ENCODE measurements around the gene HOXD4.

HOXD4 gene

DNA sequence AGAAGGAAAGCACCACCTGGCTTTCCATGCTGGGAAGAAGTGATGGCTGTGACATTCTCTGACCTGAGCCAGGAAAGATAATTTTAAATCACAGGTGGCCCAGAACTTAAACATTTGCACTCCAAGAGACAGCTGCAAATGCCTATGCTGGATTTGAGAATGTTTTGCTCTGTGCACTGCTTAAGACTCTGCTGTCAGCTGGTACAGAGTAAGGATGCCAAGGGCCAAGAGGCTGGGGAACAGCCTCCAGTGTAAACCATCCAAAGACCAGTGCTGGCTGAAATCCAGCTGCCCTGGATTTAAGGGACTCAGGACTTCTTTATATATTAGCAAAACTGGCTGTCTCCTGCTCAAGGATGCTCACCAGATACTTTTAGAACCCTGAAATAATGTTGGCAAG is 18.0 kb upstream of the HOXD4 start:
- Mint-ChIP-seq H3K4me3 (peak overlapping the region; percentile 100), H3K27me3 (ENCODE audit: low read depth, poor library complexity) (peaks cover 15% of the 10 kb centered on the region)

GRCh38 chr2:176134035-176134434 is 17.3 kb upstream of the HOXD4 start:
- Mint-ChIP-seq H3K9me3 (no peaks in the 10 kb centered on the region), H3K36me3 (ENCODE audit: low read depth) (peaks cover 29% of the 10 kb centered on the region), H3K27me3 (ENCODE audit: low read depth, poor library complexity) (peaks cover 15% of the 10 kb centered on the region), H3K4me1 (peaks cover 31% of the 10 kb centered on the region), H3K4me3 (peak overlapping the region; percentile 100), H3K27ac (peak overlapping the region; percentile 99)
- DNase-seq, result no peak
- no peak for TF ChIP-seq CTCF (IDR thresholded peaks at IDR 0.05)

More for the DNA sequence above, 18.0 kb upstream of the HOXD4 start:
- peak overlapping the region; percentile 100 for H3K27ac Mint-ChIP-seq
- no peak for DNase-seq
- peaks cover 22% of the 10 kb centered on the region for H3K36me3 Mint-ChIP-seq (ENCODE audit: low read depth)
- TF ChIP-seq CTCF (IDR thresholded peaks at IDR 0.05), result no peak
- H3K9me3 Mint-ChIP-seq, result no peaks in the 10 kb centered on the region
- peaks cover 36% of the 10 kb centered on the region for H3K4me1 Mint-ChIP-seq

DNA sequence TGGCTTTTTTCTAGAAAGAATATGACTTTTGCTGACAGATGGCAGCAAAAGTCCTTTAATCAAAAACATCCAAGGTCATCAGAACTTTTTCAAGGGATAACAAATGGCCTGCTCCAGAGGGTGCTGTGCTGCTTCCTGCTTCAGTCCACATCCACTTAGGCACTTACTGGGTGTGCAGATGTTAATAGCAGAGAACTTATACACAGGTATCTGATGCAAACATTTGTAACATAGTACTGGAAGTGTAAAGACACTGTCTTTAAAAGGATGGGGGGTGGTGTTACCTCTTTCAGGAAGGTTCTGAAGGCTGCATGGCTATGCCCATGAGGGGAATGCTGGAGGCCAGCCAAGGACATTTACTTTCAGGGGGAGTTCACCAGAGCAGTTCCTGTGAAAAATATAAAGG is 16.3 kb upstream of the HOXD4 start:
- TF ChIP-seq CTCF (IDR thresholded peaks at IDR 0.05), result no peak
- Mint-ChIP-seq H3K36me3 (ENCODE audit: low read depth) (peaks cover 39% of the 10 kb centered on the region), H3K9me3 (no peaks in the 10 kb centered on the region), H3K4me1 (peaks cover 34% of the 10 kb centered on the region), H3K4me3 (peak overlapping the region; percentile 100), H3K27me3 (ENCODE audit: low read depth, poor library complexity) (peaks cover 15% of the 10 kb centered on the region), H3K27ac (peak overlapping the region; percentile 99)
- no peak for DNase-seq

GRCh38 chr2:176136374-176137251 is 14.7 kb upstream of the HOXD4 start:
- Mint-ChIP-seq H3K4me1 (peaks cover 43% of the 10 kb centered on the region), H3K36me3 (ENCODE audit: low read depth) (peaks cover 47% of the 10 kb centered on the region), H3K27ac (peak overlapping the region; percentile 100), H3K27me3 (ENCODE audit: low read depth, poor library complexity) (peaks cover 17% of the 10 kb centered on the region), H3K4me3 (peak overlapping the region; percentile 100), H3K9me3 (no peaks in the 10 kb centered on the region)
- no peak for TF ChIP-seq CTCF (IDR thresholded peaks at IDR 0.05)
- peak; percentile 71 for DNase-seq

DNA sequence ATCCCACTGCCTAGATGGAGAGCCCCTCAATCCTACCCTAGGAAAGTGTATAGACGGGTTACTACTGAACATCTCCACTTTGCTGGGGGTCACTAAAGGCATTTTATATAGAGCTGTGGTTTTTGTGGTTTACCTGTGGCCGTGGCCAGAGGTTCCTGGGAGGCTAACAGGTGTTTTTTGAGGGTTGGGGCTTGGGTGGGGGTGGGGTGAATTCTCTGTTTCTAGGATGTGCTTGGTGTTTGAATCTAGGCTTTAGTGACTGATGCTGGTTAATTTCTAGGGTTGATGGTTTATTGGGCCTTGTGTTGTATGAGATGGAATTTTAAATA is 14.1 kb upstream of the HOXD4 start:
- H3K36me3 Mint-ChIP-seq (ENCODE audit: low read depth), result peaks cover 42% of the 10 kb centered on the region
- no peak for DNase-seq
- H3K4me1 Mint-ChIP-seq, result peaks cover 49% of the 10 kb centered on the region
- no peak for TF ChIP-seq CTCF (IDR thresholded peaks at IDR 0.05)
- peaks cover 18% of the 10 kb centered on the region for H3K27me3 Mint-ChIP-seq (ENCODE audit: low read depth, poor library complexity)
- no peaks in the 10 kb centered on the region for H3K9me3 Mint-ChIP-seq
- H3K4me3 Mint-ChIP-seq, result peak overlapping the region; percentile 100
- peak overlapping the region; percentile 100 for H3K27ac Mint-ChIP-seq

DNA sequence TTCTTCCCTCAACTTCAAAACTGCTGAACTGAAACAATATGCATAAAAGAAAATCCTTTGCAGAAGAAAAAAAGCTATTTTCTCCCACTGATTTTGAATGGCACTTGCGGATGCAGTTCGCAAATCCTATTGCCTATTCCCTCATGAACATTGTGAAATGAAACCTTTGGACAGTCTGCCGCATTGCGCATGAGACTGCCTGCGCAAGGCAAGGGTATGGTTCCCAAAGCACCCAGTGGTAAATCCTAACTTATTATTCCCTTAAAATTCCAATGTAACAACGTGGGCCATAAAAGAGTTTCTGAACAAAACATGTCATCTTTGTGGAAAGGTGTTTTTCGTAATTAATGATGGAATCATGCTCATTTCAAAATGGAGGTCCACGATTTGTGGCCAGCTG is 13.4 kb upstream of the HOXD4 start:
- H3K36me3 Mint-ChIP-seq (ENCODE audit: low read depth), result peaks cover 41% of the 10 kb centered on the region
- H3K27me3 Mint-ChIP-seq (ENCODE audit: low read depth, poor library complexity), result peaks cover 14% of the 10 kb centered on the region
- H3K4me3 Mint-ChIP-seq, result peak overlapping the region; percentile 100
- no peak for TF ChIP-seq CTCF (IDR thresholded peaks at IDR 0.05)
- H3K27ac Mint-ChIP-seq, result peak overlapping the region; percentile 100
- no peak for DNase-seq
- H3K9me3 Mint-ChIP-seq, result no peaks in the 10 kb centered on the region
- H3K4me1 Mint-ChIP-seq, result peaks cover 53% of the 10 kb centered on the region
